Coronary artery (tissue), 2 donors: Measurements from ENCODE around the gene PARVA.

Experiments
- DNase-seq: peaks from one replicate; pipeline ENCODE4 v3.0.0-alpha.2; 2017; ENCODE audit warnings: low spot score
- H3K27ac ChIP-seq, 2 donors: fragments of 200-600 bp; sonication (generic); one replicate each; pipeline ENCODE4 v1.5.1; 2016 to 2019
- H3K4me3 ChIP-seq: fragments of 200-600 bp; sonication (generic); 2 replicates; pipeline ENCODE4 v1.5.1; 2016; ENCODE audit warnings: mild to moderate bottlenecking, moderate library complexity
- CTCF ChIP-seq: fragments of 200-600 bp; sonication (generic); IDR thresholded peaks from one replicate; pipeline ENCODE4 v1.5.1; 2019; ENCODE audit warnings: antibody characterized with exemption

Gene PARVA

GRCh38 chr11:12432507-12432906 is 55.1 kb downstream of the PARVA start:
- H3K27ac ChIP-seq = peak overlapping the region; percentile 84 to 93
- no peak for TF ChIP-seq CTCF
- no peak overlapping the region for H3K4me3 ChIP-seq
- DNase-seq = no peak

GRCh38 chr11:12433121-12433520 is 55.8 kb downstream of the PARVA start:
- peak overlapping the region; percentile 30 for H3K4me3 ChIP-seq
- no peak for DNase-seq
- TF ChIP-seq CTCF = no peak
- H3K27ac ChIP-seq = peak overlapping the region; percentile 84 to 93

GRCh38 chr11:12433571-12434324 is 56.4 kb downstream of the PARVA start:
- no peak for DNase-seq
- TF ChIP-seq CTCF = no peak
- Histone ChIP-seq H3K4me3 (peak overlapping the region; percentile 30), H3K27ac (peak overlapping the region; percentile 84 to 93)

- DNase-seq = no peak
- Histone ChIP-seq H3K4me3 (peak overlapping the region; percentile 30), H3K27ac (peak overlapping the region; percentile 84 to 93)
- no peak for TF ChIP-seq CTCF
These were observed 56.9 kb downstream of the PARVA start for GRCh38 chr11:12434325-12434654.

- H3K4me3 ChIP-seq = no peak overlapping the region
- H3K27ac ChIP-seq = peak overlapping the region; percentile 84 to 93
- DNase-seq = no peak
- TF ChIP-seq CTCF = no peak
These were observed 57.9 kb downstream of the PARVA start for GRCh38 chr11:12435264-12435663.

GRCh38 chr11:12436266-12436665 is 58.9 kb downstream of the PARVA start:
- no peak for DNase-seq
- H3K27ac ChIP-seq = peak overlapping the region; percentile 84 to 93

More at GRCh38 chr11:12436266-12436665, 58.9 kb downstream of the PARVA start:
- H3K4me3 ChIP-seq = no peak overlapping the region
- no peak for TF ChIP-seq CTCF
